Kidney (tissue), 14 donors: Measurements from ENCODE around the gene SEC22A. TPM values are rescaled to one million over a fixed set of nuclear protein-coding genes. Genes with fewer than 3 reads are reported as not detected.

Experiments used
- DNase-seq, 5 donors: peaks; one replicate each; pipeline ENCODE4 v3.0.0-alpha.2; 2013 to 2020
- FAIRE-seq: peaks from 2 replicates; lab custom pipeline; 2012; peaks lifted over from hg19 to GRCh38; lab: Jason Lieb, UNC
- H3K27ac ChIP-seq, 2 donors: one replicate each; pipeline ENCODE4 v1.7.0; 2013; ENCODE audit warnings: low read depth in 2 of 2, low read length in 2 of 2, inconsistent platforms in 1 of 2
- H3K27me3 ChIP-seq: one replicate; pipeline ENCODE4 v1.7.1; 2013; ENCODE audit warnings: low read length, inconsistent platforms; ENCODE audit not compliant: control insufficient read depth, insufficient read depth
- H3K36me3 ChIP-seq, 3 donors: one replicate each; pipeline versions ENCODE4 v1.7.0 to v1.7.1; 2013; ENCODE audit warnings: low read length in 3 of 3, control low read depth in 1 of 3, inconsistent platforms in 1 of 3; ENCODE audit not compliant: insufficient read depth in 3 of 3, control insufficient read depth in 2 of 3
- H3K4me1 ChIP-seq, 3 donors: one replicate each; pipeline versions ENCODE4 v1.7.0 to v1.7.1; 2013; ENCODE audit warnings: low read length in 3 of 3, inconsistent platforms in 1 of 3, low read depth in 1 of 3; ENCODE audit not compliant: control insufficient read depth in 2 of 3, insufficient read depth in 2 of 3
- H3K4me3 ChIP-seq, 3 donors: one replicate each; pipeline versions ENCODE4 v1.7.0 to v1.8.1; 2013; ENCODE audit warnings: low read length in 3 of 3, control low read depth in 1 of 3, inconsistent platforms in 1 of 3
- H3K9ac ChIP-seq, 3 donors: one replicate each; pipeline versions ENCODE4 v1.7.0 to v1.7.1; 2013; ENCODE audit warnings: low read length in 3 of 3, control low read depth in 1 of 3, inconsistent platforms in 1 of 3
- H3K9me3 ChIP-seq, 3 donors: one replicate each; pipeline versions ENCODE4 v1.7.0 to v1.7.1; 2013; ENCODE audit warnings: low read length in 3 of 3, control low read depth in 1 of 3, inconsistent platforms in 1 of 3; ENCODE audit not compliant: control insufficient read depth in 2 of 3, insufficient read depth in 1 of 3
- CTCF ChIP-seq: IDR thresholded peaks from 3 replicates; pipeline ENCODE4 v1.5.1; 2012; ENCODE audit warnings: mild to moderate bottlenecking, moderate library complexity, borderline replicate concordance; ENCODE audit not compliant: insufficient read depth; ENCODE audit errors: extremely low read depth
- intact Hi-C: fragments of 100-400 bp; cut with DNase I; formaldehyde crosslinking; loops from one replicate; pipeline ENCODE4 v1.11.1; 2022
- polyA plus RNA-seq: library from polyadenylated mRNA; stranded (reverse); fragments of 350-450 nt; fragmentation: Illumina TruSeq; extraction: RNeasy Lipid Tissue Mini Kit (QIAGEN cat#74804); gene quantifications from one replicate; pipeline ENCODE4 v1.2.3, GENCODE V29; 2014; ENCODE audit warnings: low read depth, low replicate concordance; ENCODE audit not compliant: insufficient read depth
- total RNA-seq: library from RNA; stranded (reverse); fragmentation: NEBNext Ultra II Directional; extraction: Animal tissue kit (Norgen Biotek cat#: 25700); gene quantifications from one replicate; pipeline ENCODE4 v1.2.1, GENCODE V29; 2021
- donor health status: control.
- donor health status: control.
- donor health status: control.
- donor health status: control.
- donor health status: control.
- donor health status: DM: yes; HTN: yes; CAD: no.
- donor health status: Normal renal cell carcinoma (clear cell type).

SEC22A gene
- total and polyA plus RNA-seq, 2 donors from 2014 or later: 14.8 to 18.6 TPM

DNA sequence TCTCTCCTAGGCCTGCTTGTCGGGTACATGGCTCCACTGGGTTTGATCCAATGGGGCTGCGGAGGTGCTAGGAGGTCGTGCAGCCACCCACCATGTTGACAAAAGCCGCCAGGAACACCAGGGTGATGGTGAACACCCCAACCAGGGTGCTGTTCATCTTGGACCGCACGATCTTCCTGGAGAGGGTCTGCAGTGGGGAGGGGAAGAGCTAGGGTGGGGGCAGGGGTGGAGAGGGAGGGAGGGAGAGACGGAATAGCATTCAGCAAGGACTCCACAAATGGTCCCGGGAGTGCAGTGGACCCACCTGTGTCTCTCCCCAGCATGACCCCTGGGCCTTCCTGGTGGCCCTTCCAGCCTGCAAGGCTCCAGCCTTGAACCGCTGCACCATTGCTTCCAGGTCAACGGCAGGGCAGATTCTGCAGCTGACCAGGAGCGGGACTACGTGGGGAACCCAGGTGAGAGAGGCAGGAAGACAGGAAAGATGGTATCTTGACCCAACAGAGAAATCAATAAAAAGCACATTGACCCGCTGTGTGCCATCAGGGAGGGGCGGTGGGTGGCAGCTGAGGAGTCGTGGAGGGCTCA, 102.3 kb downstream of the SEC22A start:
- intact Hi-C loops: no loop called here
- H3K4me1 ChIP-seq: no peaks in the 10 kb centered on the region
- no peak overlapping the region for H3K27ac ChIP-seq
- no peak for TF ChIP-seq CTCF
- H3K9me3 ChIP-seq: no peaks in the 10 kb centered on the region
- no peak overlapping the region for H3K4me3 ChIP-seq
- H3K36me3 ChIP-seq: peaks cover 0 to 7% (median 3%) of the 10 kb centered on the region in 3 donors
- H3K9ac ChIP-seq: no peak overlapping the region
- no peaks in the 10 kb centered on the region for H3K27me3 ChIP-seq
- FAIRE-seq (no peak), DNase-seq (peak in 1 of 5 donors; percentile 63)

- no peak overlapping the region for H3K9ac ChIP-seq
- intact Hi-C loops: no loop called here
- no peak overlapping the region for H3K4me3 ChIP-seq
- H3K4me1 ChIP-seq: no peaks in the 10 kb centered on the region
- H3K27me3 ChIP-seq: no peaks in the 10 kb centered on the region
- FAIRE-seq: no peak
- peak in 1 of 5 donors; percentile 18 for DNase-seq
- H3K9me3 ChIP-seq: no peaks in the 10 kb centered on the region
- peaks cover 0 to 7% (median 0%) of the 10 kb centered on the region in 3 donors for H3K36me3 ChIP-seq
- H3K27ac ChIP-seq: no peak overlapping the region
- no peak for TF ChIP-seq CTCF
Observed at GRCh38 chr3:123305192-123305591, 103.4 kb downstream of the SEC22A start.

DNA sequence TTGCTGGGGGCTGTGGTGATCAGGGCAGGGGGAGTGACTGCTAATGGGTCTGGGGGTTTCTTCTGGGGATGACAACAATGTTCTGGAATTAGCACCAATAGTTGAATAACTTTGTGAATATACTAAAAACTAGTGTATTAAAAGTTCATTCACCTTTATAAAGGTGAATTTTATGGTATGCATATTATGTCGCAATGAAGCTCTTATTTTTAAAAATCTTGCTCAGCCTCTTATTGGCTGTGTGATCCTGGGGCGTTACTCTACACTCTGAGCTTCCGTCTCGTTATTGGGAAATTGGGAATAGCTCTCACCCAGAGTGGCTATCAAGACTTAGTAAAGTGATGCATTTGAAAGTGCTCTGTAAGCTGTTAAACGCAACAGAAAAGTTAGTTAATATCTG, 105.3 kb downstream of the SEC22A start:
- Histone ChIP-seq H3K9me3 (no peaks in the 10 kb centered on the region), H3K27me3 (no peaks in the 10 kb centered on the region), H3K9ac (no peak overlapping the region), H3K36me3 (peaks cover 0 to 7% (median 0%) of the 10 kb centered on the region in 3 donors), H3K27ac (no peak overlapping the region), H3K4me3 (no peak overlapping the region), H3K4me1 (no peaks in the 10 kb centered on the region)
- no peak for TF ChIP-seq CTCF
- intact Hi-C loops: no loop called here
- no peak for FAIRE-seq
- no peak for DNase-seq

- no peak for FAIRE-seq
Observed at GRCh38 chr3:123310186-123310585, 108.4 kb downstream of the SEC22A start.

More at GRCh38 chr3:123310186-123310585, 108.4 kb downstream of the SEC22A start:
- H3K27me3 ChIP-seq: no peaks in the 10 kb centered on the region
- peak in 1 of 5 donors; percentile 29 for DNase-seq
- H3K9me3 ChIP-seq: no peaks in the 10 kb centered on the region
- no peak overlapping the region for H3K27ac ChIP-seq
- H3K9ac ChIP-seq: no peak overlapping the region
- no peaks in the 10 kb centered on the region for H3K4me1 ChIP-seq
- intact Hi-C loops: no loop called here
- no peaks in the 10 kb centered on the region for H3K36me3 ChIP-seq
- TF ChIP-seq CTCF: no peak
- H3K4me3 ChIP-seq: no peak overlapping the region
